Measurements from ENCODE around the gene CCL26. TPM values are rescaled to one million over a fixed set of nuclear protein-coding genes. Genes with fewer than 3 reads are reported as not detected.

CCL26 gene
- total and polyA plus RNA-seq, 9 of the 15 experiments (the other 6 are each of a cell fraction or from before 2014, with no cell fraction given) = 2.3 to 26.8 (median 8.4) TPM

DNA sequence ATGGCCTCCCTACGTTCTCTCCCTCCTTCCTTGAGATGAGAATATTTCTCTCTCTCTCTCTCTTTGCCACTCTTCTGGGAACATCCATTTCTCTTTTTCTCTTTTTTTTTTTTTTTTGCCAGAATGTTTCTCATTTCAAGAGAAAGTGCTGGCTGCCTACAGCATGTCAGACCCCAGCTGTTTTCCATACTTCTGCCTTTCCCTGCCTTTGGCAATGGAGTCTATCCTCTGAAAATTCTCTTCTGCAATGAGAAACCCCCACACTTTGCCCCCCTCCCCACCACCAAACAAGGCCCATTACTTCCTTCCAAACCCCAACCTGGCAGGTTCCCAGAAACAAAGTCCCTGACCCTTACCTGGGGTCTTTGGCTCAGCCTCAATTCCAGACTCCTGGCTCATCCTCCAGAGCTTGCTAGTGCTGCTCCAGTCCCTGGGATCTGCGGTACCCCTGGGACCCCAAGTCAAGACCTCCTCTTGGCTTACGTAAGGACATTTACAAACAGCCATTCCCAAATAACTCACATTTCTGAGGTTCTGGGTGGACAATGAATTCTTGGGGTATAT lies 17.4 kb upstream of the CCL26 start:
- H3K9me3 ChIP-seq (replicated peaks; ENCODE audit: control insufficient read depth, insufficient read depth, low read depth, low read length) = no peaks in the 10 kb centered on the region
- no peak overlapping the region for H3K27ac ChIP-seq (ENCODE audit: extremely low read depth, low read depth, low read length)
- no peaks in the 10 kb centered on the region for H3K9me1 ChIP-seq (ENCODE audit: control insufficient read depth, insufficient read depth, low read length)
- CTCF ChIA-PET (ENCODE audit: low intra/inter-chr PET ratio) = no interaction called here
- H4K20me1 ChIP-seq (replicated peaks; ENCODE audit: control insufficient read depth, insufficient read depth, low read length) = no peaks in the 10 kb centered on the region
- no peak overlapping the region for H3K4me2 ChIP-seq (ENCODE audit: insufficient read depth, low read length)
- POLR2A ChIA-PET = no interaction called here
- no peaks in the 10 kb centered on the region for H3K36me3 ChIP-seq (ENCODE audit: control insufficient read depth, insufficient read depth, low read length)
- no TSS peak for BruUV-seq (replicated peaks)
- H3K4me3 ChIP-seq = no peak overlapping the region
- ATAC-seq (no peak), FAIRE-seq (no peak), DNase-seq (ENCODE audit: extremely low read depth in 1 of 4, low spot score in 3 of 4) (peak in 1 of 4 experiments; percentile 6)
- no peaks in the 10 kb centered on the region for H3K79me2 ChIP-seq (ENCODE audit: control insufficient read depth, insufficient read depth, low read length)
- intact Hi-C loops (cut with micrococcal nuclease) = no loop called here
- 0 out of 4 replicates have a peak overlapping the region, but pooled peaks of 1 of the 2 experiments have one; percentile 37 for H3K9ac ChIP-seq (ENCODE audit: insufficient read depth in 1 of 2, low read depth in 2 of 2, low read length in 2 of 2)
- in situ Hi-C loops (cut with MboI) = no loop called here
- no peak overlapping the region for H2AFZ ChIP-seq (ENCODE audit: low read depth, low read length)
- H3K4me1 ChIP-seq (replicated peaks in 1 of 2; ENCODE audit: control insufficient read depth in 2 of 2, insufficient read depth in 2 of 2, low read length in 2 of 2) = peaks cover 2 to 4% of the 10 kb centered on the region in 2 experiments; a peak in 3 of 5 replicates
- 92% methylated on average over 3 of the region's 3 CpGs for WGBS (ENCODE audit: insufficient coverage, low coverage, missing lambda C conversion rate)
- no peaks in the 10 kb centered on the region for H3K27me3 ChIP-seq (ENCODE audit: control insufficient read depth in 2 of 2, insufficient read depth in 2 of 2, low read length in 2 of 2)
- no peak for TF ChIP-seq YY1 (IDR thresholded peaks at IDR 0.05; ENCODE audit: borderline replicate concordance in 1 of 3, control insufficient read depth in 1 of 3, extremely low read depth in 1 of 3, insufficient read depth in 3 of 3, insufficient read length in 1 of 3, insufficient replicate concordance in 2 of 3, low read depth in 1 of 3, low read length in 2 of 3)
- no peak for TF ChIP-seq POLR3A (IDR thresholded peaks at IDR 0.05; ENCODE audit: borderline replicate concordance, extremely low read depth, insufficient read depth, insufficient read length)
- TF ChIP-seq POU5F1 (IDR thresholded peaks at IDR 0.05; ENCODE audit: borderline replicate concordance, low read depth, low read length, partially characterized antibody) = no peak
